Astrocyte (in vitro differentiated cells and primary cell): Measurements from ENCODE around the gene PTPRM.

ENCODE experiments used
- EZH2 ChIP-seq: IDR thresholded peaks from 2 replicates; pipeline ENCODE4 v1.6.1; 2012; ENCODE audit warnings: mild to moderate bottlenecking, low read length, inconsistent platforms; ENCODE audit not compliant: insufficient read depth
- TF ChIP-seq, protein P1 (sequence below): IDR thresholded peaks from 2 replicates; pipeline ENCODE4 v1.5.1; 2011; ENCODE audit warnings: low read depth, mild to moderate bottlenecking, inconsistent platforms, low read length, moderate library complexity; ENCODE audit not compliant: insufficient read depth

DNA sequence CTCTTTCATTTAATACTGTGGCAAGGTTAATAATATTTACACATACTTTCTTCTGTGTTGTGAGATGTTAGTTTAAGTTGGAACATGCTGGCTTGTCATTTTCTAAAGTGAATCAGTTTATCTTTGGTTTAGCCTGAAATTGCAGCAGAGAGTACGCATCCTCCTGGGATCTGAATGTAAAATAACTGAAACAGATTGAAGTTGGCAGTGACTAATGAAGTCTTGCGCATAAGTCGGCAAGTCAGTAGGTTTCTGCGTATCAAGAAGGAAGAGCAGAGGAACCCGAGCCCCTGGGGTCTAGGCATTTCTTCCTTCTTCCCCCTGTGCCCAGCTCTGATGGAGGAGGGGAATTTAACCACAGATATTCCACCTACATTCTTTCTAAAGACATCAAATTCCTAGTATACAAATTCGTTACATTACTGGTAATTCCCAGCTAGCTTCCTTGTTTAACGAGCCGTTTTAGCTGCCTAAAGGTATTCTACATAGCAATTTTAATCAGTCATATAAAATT, 650.0 kb downstream of the PTPRM start:
- TF ChIP-seq, protein P1, sequence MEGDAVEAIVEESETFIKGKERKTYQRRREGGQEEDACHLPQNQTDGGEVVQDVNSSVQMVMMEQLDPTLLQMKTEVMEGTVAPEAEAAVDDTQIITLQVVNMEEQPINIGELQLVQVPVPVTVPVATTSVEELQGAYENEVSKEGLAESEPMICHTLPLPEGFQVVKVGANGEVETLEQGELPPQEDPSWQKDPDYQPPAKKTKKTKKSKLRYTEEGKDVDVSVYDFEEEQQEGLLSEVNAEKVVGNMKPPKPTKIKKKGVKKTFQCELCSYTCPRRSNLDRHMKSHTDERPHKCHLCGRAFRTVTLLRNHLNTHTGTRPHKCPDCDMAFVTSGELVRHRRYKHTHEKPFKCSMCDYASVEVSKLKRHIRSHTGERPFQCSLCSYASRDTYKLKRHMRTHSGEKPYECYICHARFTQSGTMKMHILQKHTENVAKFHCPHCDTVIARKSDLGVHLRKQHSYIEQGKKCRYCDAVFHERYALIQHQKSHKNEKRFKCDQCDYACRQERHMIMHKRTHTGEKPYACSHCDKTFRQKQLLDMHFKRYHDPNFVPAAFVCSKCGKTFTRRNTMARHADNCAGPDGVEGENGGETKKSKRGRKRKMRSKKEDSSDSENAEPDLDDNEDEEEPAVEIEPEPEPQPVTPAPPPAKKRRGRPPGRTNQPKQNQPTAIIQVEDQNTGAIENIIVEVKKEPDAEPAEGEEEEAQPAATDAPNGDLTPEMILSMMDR = no peak
- no peak for TF ChIP-seq EZH2
